Left cardiac atrium (tissue), 4 donors: ENCODE measurements around the gene PTPRE. TPM values are rescaled to one million over a fixed set of nuclear protein-coding genes. Genes with fewer than 3 reads are reported as not detected.

Source experiments
- ATAC-seq, 2 donors: fragments of 200-7000 bp; cut with Tn5 transposase; one replicate each; pipeline ENCODE4 v1.9.1; 2020; ENCODE audit warnings: mild to moderate bottlenecking in 2 of 2, moderate library complexity in 2 of 2
- DNase-seq: peaks from one replicate; pipeline ENCODE4 v3.0.0-alpha.2; 2020
- intact Hi-C, 2 donors: fragments of 100-400 bp; cut with DNase I; formaldehyde crosslinking; loops; one replicate each; pipeline versions ENCODE4 v1.14.1 to v1.15.1; 2022 to 2023
- total RNA-seq, 2 donors: library from RNA; stranded (reverse); fragmentation: NEBNext Ultra II Directional; extraction: Animal tissue kit (Norgen Biotek cat#: 25700); gene quantifications; one replicate each; pipeline ENCODE4 v1.2.1, GENCODE V29; 2021
- donor health status: DM: no; HTN: yes; CAD: no.
- donor health status: DM: no; HTN: yes; CAD: no; lungs with severe emphysema.
- donor health status: DM: yes; HTN: yes; CAD: no.
- donor health status: Dilated cardiomyopathy.

PTPRE gene
- total RNA-seq, 2 donors from 2014 or later: 14.2 to 24.3 TPM

DNA sequence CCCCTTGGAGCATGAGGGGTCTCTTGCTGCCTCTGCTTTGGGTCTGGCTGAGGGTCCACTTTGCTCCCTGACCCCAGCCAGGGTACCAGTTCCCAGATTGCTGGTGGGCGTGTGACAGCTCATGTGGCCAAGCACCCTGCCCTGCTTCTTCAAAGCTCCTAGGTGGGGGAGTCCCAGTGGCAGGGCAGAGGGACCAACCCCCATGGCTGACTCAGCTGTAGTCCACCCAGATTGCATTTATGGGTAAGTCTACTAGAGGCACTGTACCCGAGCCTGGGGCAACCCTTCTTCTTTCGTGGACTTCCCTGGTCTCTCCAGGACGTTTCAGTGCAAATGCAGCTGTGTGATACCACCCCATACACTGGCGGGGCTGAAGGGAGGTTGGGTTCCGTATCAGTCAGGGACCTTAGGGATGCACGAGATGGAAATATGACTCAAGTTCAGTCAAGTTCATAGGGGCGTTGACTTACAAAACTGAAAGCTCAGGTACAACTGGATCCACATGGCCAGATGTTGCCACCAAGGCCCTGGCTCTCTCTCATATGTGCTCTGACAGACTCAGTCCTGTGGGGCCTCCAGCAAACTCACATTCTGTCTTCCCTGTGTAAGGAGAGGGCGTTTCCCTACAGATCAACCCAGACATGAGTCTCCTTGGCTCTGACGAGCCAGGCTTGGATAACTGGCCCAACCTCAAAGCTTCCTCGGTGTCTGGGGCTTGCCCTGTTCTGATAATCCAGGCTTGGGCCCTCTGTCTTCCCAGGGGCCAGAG is 13.6 kb downstream of the PTPRE start:
- ATAC-seq (no peak), DNase-seq (no peak)
- intact Hi-C loops: no loop called here

- ATAC-seq (no peak), DNase-seq (no peak)
- intact Hi-C loops: no loop called here
Observed at GRCh38 chr10:127921075-127921752, 14.3 kb downstream of the PTPRE start.

GRCh38 chr10:127921753-127922145 is 14.8 kb downstream of the PTPRE start:
- no peak for DNase-seq
- intact Hi-C loops: no loop called here
- ATAC-seq: peak in 1 of 2 donors; percentile 4

DNA sequence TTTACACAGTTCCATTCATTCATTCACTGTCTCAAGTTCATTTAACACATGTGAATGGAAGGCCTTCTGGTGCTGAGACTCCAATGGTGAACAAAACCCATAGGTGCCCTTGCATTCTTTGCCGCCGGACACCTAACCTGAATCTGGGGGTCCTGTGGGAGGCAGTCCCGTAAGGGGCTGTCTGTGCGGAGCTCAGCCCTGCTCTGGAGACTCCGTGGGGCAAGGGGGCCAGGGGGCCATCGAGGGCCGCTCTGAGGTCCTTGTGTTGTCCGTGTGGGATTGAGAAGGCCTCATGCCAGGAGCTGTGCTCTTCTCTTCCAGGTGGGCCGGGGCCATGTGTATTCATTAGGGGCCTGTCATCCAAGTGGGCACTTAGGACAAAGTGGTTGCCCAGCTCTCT is 15.3 kb downstream of the PTPRE start:
- intact Hi-C loops: no loop called here
- ATAC-seq: no peak
- no peak for DNase-seq

GRCh38 chr10:127922675-127923366 is 15.9 kb downstream of the PTPRE start:
- intact Hi-C loops: no loop called here
- peak; percentile 90 to 91 for ATAC-seq
- peak; percentile 82 for DNase-seq

- ATAC-seq (no peak), DNase-seq (no peak)
- intact Hi-C loops: no loop called here
Observed at GRCh38 chr10:127923646-127924045, 16.7 kb downstream of the PTPRE start.

GRCh38 chr10:127925471-127926207 is 18.7 kb downstream of the PTPRE start:
- no peak for ATAC-seq
- intact Hi-C loops: no loop called here
- DNase-seq: no peak

GRCh38 chr10:127926455-127926854 is 19.6 kb downstream of the PTPRE start:
- DNase-seq (no peak), ATAC-seq (peak in 1 of 2 donors; percentile 24)
- intact Hi-C loops: no loop called here

DNA sequence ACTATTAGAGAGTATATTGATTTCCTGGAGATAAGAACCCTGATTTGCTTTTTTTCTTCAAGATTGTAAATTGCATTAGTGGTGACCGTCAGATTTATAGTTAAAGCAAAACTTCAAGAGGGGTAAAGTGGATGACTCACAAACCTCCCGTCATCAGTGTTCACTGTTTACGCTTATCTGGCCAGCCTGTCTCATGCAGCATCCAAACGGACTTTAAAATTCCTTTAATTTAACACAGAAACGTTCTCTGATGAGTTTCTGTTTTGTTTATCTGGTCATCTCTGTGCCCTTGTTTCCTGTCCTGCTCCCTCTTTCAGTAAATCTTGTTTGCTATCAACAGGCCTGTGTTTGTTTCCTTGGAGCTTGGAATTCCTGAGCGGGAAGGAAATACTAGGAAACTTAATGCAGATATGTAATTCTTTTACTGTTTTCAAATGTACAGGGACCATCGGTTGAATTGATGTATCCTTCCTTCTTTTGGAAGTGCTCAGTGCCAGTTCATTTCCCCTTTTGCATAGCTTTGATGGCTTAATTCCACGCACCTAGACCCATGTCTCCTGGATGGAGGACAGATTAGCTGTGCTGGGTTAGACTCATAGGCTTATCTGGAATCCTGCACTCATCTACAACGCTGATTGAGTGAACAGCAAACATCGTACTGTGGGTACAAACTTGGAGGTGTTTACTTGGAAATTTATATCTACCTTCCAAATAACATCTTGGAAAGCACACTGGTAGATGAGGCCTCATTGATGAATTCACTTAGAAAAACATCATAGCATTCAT is 21.3 kb downstream of the PTPRE start:
- ATAC-seq: peak in 1 of 2 donors; percentile 66
- intact Hi-C loops: no loop called here
- no peak for DNase-seq

GRCh38 chr10:127932521-127933270 is 25.8 kb downstream of the PTPRE start:
- no peak for DNase-seq
- intact Hi-C loops: no loop called here
- ATAC-seq: no peak

GRCh38 chr10:127933271-127933670 is 26.4 kb downstream of the PTPRE start:
- ATAC-seq (no peak), DNase-seq (no peak)
- intact Hi-C loops: no loop called here

DNA sequence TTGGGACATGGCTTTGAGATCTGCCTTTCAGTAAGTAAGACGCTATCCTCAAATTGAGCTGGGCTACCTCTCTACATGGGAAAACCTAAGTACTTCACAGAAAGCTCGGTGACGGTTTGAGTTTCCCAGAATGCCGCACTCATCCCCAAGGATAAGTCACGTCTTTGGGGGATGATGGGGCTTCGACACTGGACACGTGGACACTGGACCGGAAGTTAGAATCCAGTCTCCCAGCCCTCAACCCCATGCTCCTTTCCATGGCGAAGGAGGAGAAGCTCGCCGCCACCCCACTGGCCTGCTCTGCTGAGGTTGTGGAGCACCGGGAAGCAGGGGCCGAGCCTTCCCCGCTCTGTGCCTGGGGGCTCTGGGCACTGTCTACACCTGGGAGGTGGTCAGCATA is 27.5 kb downstream of the PTPRE start:
- DNase-seq (no peak), ATAC-seq (no peak)
- intact Hi-C loops: no loop called here

- ATAC-seq (peak in 1 of 2 donors; percentile 10), DNase-seq (no peak)
- intact Hi-C loops: no loop called here
Observed at GRCh38 chr10:127935071-127935561, 28.2 kb downstream of the PTPRE start.

DNA sequence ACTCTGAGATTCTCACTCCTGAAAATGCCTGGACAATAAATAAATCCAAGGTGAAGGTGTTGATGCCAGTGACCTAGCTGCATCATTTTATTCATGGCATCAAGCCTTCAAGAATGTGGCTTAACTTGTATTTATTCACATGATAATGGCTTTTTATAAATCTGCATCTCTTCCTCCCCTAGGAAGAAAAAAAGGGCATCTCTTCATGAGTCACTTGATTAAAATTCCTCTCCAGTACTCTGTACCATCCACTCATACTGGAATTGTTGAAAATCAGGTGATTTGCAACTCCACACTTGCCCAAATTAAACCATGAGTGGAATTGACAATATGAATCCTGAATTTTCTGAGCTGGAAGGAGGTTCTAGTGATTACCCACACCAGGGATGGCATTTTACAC is 30.2 kb downstream of the PTPRE start:
- intact Hi-C loops: no loop called here
- peak in 1 of 2 donors; percentile 62 for ATAC-seq
- no peak for DNase-seq

DNA sequence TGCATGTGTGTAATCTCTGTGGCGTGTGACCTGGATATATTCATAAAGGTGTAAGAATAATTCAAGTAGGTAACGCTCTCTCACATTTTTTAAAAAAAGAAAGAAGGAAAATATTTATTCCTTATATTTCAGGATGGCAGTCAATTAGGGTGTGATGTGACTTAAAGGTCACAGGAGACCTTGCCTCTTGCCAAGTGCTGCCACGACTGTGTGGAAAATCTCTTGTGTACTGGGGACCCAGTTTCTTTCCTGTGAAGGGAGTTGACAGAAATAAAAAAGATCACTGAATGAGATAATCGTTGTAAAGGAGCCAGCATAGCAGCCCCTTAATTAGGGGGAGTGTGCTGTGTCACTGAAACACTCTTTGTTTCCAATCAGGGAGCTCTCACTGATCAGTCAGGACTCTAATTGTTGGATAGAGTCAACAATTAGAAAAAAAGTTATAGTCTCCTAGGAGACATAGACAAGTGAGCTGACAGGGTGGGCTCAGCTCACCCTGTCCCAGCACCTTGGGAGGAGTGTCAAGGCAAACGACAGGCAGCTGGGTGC is 31.1 kb downstream of the PTPRE start:
- intact Hi-C loops: no loop called here
- no peak for ATAC-seq
- DNase-seq: no peak

DNA sequence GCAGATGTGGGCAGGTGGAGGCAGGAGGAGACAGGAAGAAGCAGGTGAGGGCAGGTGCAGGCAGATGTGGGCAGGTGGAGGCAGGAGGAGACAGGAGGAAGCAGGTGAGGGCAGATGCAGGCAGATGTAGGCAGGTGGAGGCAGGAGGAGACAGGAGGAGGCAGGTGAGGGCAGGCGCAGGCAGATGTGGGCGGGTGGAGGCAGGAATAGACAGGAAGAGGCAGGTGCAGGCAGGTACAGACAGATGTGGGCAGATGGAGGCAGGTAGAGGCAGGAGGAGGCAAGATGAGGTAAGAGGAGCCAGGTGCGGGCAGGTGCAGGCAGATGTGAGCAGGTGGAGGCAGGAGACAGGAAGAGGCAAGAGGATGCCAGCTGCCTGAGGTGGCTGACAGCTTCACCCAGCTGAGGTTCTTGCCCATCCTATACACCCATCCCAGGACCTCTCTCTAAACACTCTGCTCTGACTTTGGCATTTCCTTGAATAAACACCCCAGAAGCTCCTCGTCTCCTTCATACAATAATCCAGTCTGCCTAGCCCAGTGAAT is 33.0 kb downstream of the PTPRE start:
- intact Hi-C loops: no loop called here
- ATAC-seq (no peak), DNase-seq (no peak)

- intact Hi-C loops: no loop called here
- ATAC-seq: no peak
- DNase-seq: no peak
Observed at GRCh38 chr10:127940866-127941640, 34.1 kb downstream of the PTPRE start.
